PC-9 (cell line): ENCODE data around the gene OR6V1. TPM values are rescaled to one million over a fixed set of nuclear protein-coding genes. Genes with fewer than 3 reads are reported as not detected.

ENCODE experiments used
- BruUV-seq: library from RNA; stranded (reverse); fragments of 400-500 nt; replicated peaks from 2 replicates; lab custom pipeline; 2021; lab: Mats Ljungman, UMichigan
- CTCF ChIA-PET: fragments of 300-600 bp; sonication (Branson Sonifier 250); formaldehyde crosslinking; loops from one replicate; lab custom pipeline; 2022; ENCODE audit warnings: antibody characterized with exemption; lab: Charles Lee
- POLR2A ChIA-PET: fragments of 300-600 bp; sonication (Branson Sonifier 250); formaldehyde crosslinking; loops from one replicate; lab custom pipeline; 2022; ENCODE audit warnings: antibody characterized with exemption; ENCODE audit not compliant: unreplicated experiment; lab: Charles Lee
- DNase-seq, 2 experiments: peaks; one replicate each; pipeline versions ENCODE4 v3.0.0 to v3.0.0-alpha.2; 2015 to 2022; ENCODE audit warnings: mixed read lengths in 1 of 2
- H2AFZ ChIP-seq: fragments of 200-600 bp; sonication (generic); 2 replicates; pipeline ENCODE4 v1.8.1; 2017; ENCODE audit warnings: antibody characterized with exemption
- H3F3A ChIP-seq: fragments of 200-600 bp; sonication (generic); 2 replicates; pipeline ENCODE4 v1.8.1; 2017; ENCODE audit warnings: antibody characterized with exemption, mild to moderate bottlenecking, low read depth; ENCODE audit not compliant: insufficient read depth
- H3K27ac ChIP-seq: fragments of 200-600 bp; sonication (generic); 2 replicates; pipeline ENCODE4 v1.6.1; 2016; ENCODE audit warnings: mixed run types
- H3K27me3 ChIP-seq: fragments of 200-600 bp; sonication (generic); 2 replicates; pipeline ENCODE4 v1.6.1; 2016; ENCODE audit warnings: low read depth, mixed run types; ENCODE audit not compliant: insufficient read depth
- H3K36me3 ChIP-seq: fragments of 200-600 bp; sonication (generic); 2 replicates; pipeline ENCODE4 v1.6.1; 2016; ENCODE audit warnings: low read depth, mixed run types
- H3K4me1 ChIP-seq: fragments of 200-600 bp; sonication (generic); replicated peaks from 2 replicates; pipeline ENCODE4 v1.6.1; 2016; ENCODE audit warnings: mixed run types; ENCODE audit not compliant: insufficient read depth
- H3K4me2 ChIP-seq: fragments of 200-600 bp; sonication (generic); 2 replicates; pipeline ENCODE4 v1.6.1; 2017; ENCODE audit warnings: mixed run types
- H3K4me3 ChIP-seq: fragments of 200-600 bp; sonication (generic); 2 replicates; pipeline ENCODE4 v1.6.1; 2016; ENCODE audit warnings: mixed run types
- H3K79me2 ChIP-seq: fragments of 200-600 bp; sonication (generic); 2 replicates; pipeline ENCODE4 v1.6.1; 2017; ENCODE audit warnings: low read depth, mixed run types
- H3K9me2 ChIP-seq: fragments of 200-600 bp; sonication (generic); 2 replicates; pipeline ENCODE4 v1.8.1; 2017; ENCODE audit warnings: mild to moderate bottlenecking; ENCODE audit not compliant: insufficient read depth
- H3K9me3 ChIP-seq: fragments of 200-600 bp; sonication (generic); 2 replicates; pipeline ENCODE4 v1.8.1; 2016; ENCODE audit warnings: low read depth; ENCODE audit not compliant: insufficient read depth
- H4K20me1 ChIP-seq: fragments of 200-600 bp; sonication (generic); 2 replicates; pipeline ENCODE4 v1.8.1; 2017; ENCODE audit not compliant: insufficient read depth
- EZH2 ChIP-seq: fragments of 200-600 bp; sonication (generic); IDR thresholded peaks from 2 replicates; pipeline ENCODE4 v1.8.0; 2017; ENCODE audit warnings: antibody characterized with exemption, low read depth
- intact Hi-C: fragments of 100-400 bp; cut with micrococcal nuclease; formaldehyde crosslinking; loops from one replicate; pipeline ENCODE4 v1.10.0; 2022; ENCODE audit not compliant: unreplicated experiment
- total RNA-seq: library from RNA; stranded (reverse); gene quantifications from 2 replicates; pipeline ENCODE4 v1.2.3, GENCODE V29; 2021
- TF ChIP-seq, protein P1 (sequence below): fragments of 200-600 bp; sonication (generic); conservative IDR thresholded peaks from 2 replicates; pipeline ENCODE4 v1.6.1; 2017; ENCODE audit warnings: mixed run types, antibody characterized with exemption, mild to moderate bottlenecking, moderate library complexity

OR6V1 gene
- total RNA-seq, 1 experiment from 2014 or later, result not detected

GRCh38 chr7:143063741-143064140 is 11.6 kb downstream of the OR6V1 start:
- BruUV-seq, result no TSS peak
- Histone ChIP-seq H3K79me2 (no peaks in the 10 kb centered on the region), H3K4me2 (no peak overlapping the region), H3K9me3 (no peaks in the 10 kb centered on the region), H4K20me1 (no peaks in the 10 kb centered on the region), H3K4me3 (no peak overlapping the region), H3K4me1 (no peaks in the 10 kb centered on the region), H3K9me2 (no peaks in the 10 kb centered on the region), H3K27ac (no peak overlapping the region), H3F3A (no peaks in the 10 kb centered on the region), H3K36me3 (no peaks in the 10 kb centered on the region), H3K27me3 (no peaks in the 10 kb centered on the region), H2AFZ (no peak overlapping the region)
- CTCF ChIA-PET, result no interaction called here
- intact Hi-C loops, result loop anchor here (2.0 kb wide), 1 partner anchor 49 kb away; no protein-coding TSS in a partner anchor
- TF ChIP-seq, protein P1, sequence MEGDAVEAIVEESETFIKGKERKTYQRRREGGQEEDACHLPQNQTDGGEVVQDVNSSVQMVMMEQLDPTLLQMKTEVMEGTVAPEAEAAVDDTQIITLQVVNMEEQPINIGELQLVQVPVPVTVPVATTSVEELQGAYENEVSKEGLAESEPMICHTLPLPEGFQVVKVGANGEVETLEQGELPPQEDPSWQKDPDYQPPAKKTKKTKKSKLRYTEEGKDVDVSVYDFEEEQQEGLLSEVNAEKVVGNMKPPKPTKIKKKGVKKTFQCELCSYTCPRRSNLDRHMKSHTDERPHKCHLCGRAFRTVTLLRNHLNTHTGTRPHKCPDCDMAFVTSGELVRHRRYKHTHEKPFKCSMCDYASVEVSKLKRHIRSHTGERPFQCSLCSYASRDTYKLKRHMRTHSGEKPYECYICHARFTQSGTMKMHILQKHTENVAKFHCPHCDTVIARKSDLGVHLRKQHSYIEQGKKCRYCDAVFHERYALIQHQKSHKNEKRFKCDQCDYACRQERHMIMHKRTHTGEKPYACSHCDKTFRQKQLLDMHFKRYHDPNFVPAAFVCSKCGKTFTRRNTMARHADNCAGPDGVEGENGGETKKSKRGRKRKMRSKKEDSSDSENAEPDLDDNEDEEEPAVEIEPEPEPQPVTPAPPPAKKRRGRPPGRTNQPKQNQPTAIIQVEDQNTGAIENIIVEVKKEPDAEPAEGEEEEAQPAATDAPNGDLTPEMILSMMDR, result no peak
- TF ChIP-seq EZH2, result no peak
- no peak for DNase-seq
- POLR2A ChIA-PET, result no interaction called here

- POLR2A ChIA-PET, result no interaction called here
- BruUV-seq, result no TSS peak
- Histone ChIP-seq H3F3A (no peaks in the 10 kb centered on the region), H3K9me3 (no peaks in the 10 kb centered on the region), H3K4me1 (no peaks in the 10 kb centered on the region), H3K4me2 (no peak overlapping the region), H3K79me2 (no peaks in the 10 kb centered on the region), H3K27ac (no peak overlapping the region), H3K9me2 (no peaks in the 10 kb centered on the region), H2AFZ (no peak overlapping the region), H3K4me3 (no peak overlapping the region), H3K36me3 (no peaks in the 10 kb centered on the region), H4K20me1 (no peaks in the 10 kb centered on the region), H3K27me3 (no peaks in the 10 kb centered on the region)
- TF ChIP-seq, protein P1, result no peak
- no peak for TF ChIP-seq EZH2
- intact Hi-C loops, result no loop called here
- DNase-seq, result no peak
- CTCF ChIA-PET, result no interaction called here
Observed at GRCh38 chr7:143068446-143068845, 16.3 kb downstream of the OR6V1 start.

- Histone ChIP-seq H3K4me1 (no peaks in the 10 kb centered on the region), H3F3A (no peaks in the 10 kb centered on the region), H3K27me3 (no peaks in the 10 kb centered on the region), H3K9me3 (no peaks in the 10 kb centered on the region), H2AFZ (no peak overlapping the region), H4K20me1 (no peaks in the 10 kb centered on the region), H3K4me3 (no peak overlapping the region), H3K79me2 (no peaks in the 10 kb centered on the region), H3K9me2 (no peaks in the 10 kb centered on the region), H3K36me3 (no peaks in the 10 kb centered on the region), H3K4me2 (no peak overlapping the region), H3K27ac (no peak overlapping the region)
- POLR2A ChIA-PET, result no interaction called here
- CTCF ChIA-PET, result no interaction called here
- TF ChIP-seq, protein P1, result no peak
- TF ChIP-seq EZH2, result no peak
- intact Hi-C loops, result no loop called here
- DNase-seq, result no peak
- no TSS peak for BruUV-seq
Observed at GRCh38 chr7:143069912-143070500, 17.9 kb downstream of the OR6V1 start.
